Effector memory CD8-positive, alpha-beta T cell (primary cell): ENCODE results near the gene MAPK6.
A peak's percentile ranks its signal among the peaks of the same experiment; 100 is the strongest.

Experiments
- ATAC-seq: fragments of 150-1000 bp; cut with Tn5 transposase; replicated peaks from 2 replicates; pipeline ENCODE4 v1.10.0; 2021; ENCODE audit warnings: mild to moderate bottlenecking, moderate library complexity
- DNase-seq, 3 experiments: peaks; one replicate each; pipeline ENCODE4 v3.0.0; 2021
- H3K27ac Mint-ChIP-seq, 2 donors: one replicate each; pipeline ENCODE4 v1.8.0; 2022; ENCODE audit warnings: mild to moderate bottlenecking in 2 of 2, mixed read lengths in 2 of 2, moderate library complexity in 2 of 2
- H3K27me3 Mint-ChIP-seq, 2 donors: one replicate each; pipeline ENCODE4 v1.8.0; 2022; ENCODE audit warnings: mixed read lengths in 2 of 2
- H3K36me3 Mint-ChIP-seq: one replicate; pipeline ENCODE4 v1.8.0; 2022; ENCODE audit warnings: mild to moderate bottlenecking, moderate library complexity, mixed read lengths; ENCODE audit not compliant: insufficient read depth
- H3K4me1 Mint-ChIP-seq, 2 donors: one replicate each; pipeline ENCODE4 v1.8.0; 2022; ENCODE audit warnings: low read depth in 2 of 2, mixed read lengths in 2 of 2
- H3K4me3 Mint-ChIP-seq, 2 donors: one replicate each; pipeline ENCODE4 v1.8.0; 2022; ENCODE audit warnings: mild to moderate bottlenecking in 2 of 2, mixed read lengths in 2 of 2, moderate library complexity in 2 of 2
- H3K9me3 Mint-ChIP-seq, 2 donors: one replicate each; pipeline ENCODE4 v1.8.0; 2022; ENCODE audit warnings: mixed read lengths in 2 of 2

MAPK6 gene

DNA sequence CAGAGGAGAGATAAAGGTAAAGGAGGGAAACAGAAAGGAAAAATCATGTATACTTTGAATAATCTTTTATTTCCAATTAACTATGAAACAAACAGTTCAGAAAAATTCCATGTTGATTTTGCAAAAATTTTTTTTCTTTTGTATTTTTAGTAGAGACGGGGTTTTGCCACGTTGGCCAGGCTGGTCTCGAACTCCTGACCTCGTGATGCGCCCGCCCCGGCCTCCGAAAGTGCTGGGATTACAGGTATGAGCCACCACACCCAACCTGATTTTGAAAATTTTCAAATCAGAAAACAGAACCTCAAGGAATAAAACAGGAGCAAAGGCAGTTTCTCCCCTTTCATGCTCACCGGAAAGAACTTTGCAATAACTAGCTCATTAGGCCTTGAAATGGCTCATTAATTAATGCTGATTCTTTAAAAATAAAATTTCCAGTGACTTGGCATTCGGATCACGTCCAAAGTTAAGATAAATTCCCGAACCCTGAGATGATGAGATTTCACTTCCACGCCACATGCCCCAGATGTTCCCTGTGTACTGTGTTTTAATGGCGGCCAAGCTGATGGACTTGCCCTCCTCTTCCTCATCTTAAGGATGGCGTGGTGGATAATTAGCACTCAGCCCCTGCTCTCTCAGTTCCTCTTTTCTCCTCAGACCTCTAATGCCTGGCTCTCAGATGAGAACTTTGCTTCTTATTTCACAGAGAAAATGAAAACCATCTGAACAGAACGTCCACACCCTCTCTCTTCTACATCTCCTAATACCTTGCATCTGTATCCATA is 82.7 kb downstream of the MAPK6 start:
- no peak overlapping the region for H3K4me3 Mint-ChIP-seq
- H3K4me1 Mint-ChIP-seq: peaks cover 0 to 2% of the 10 kb centered on the region in 2 donors
- DNase-seq (no peak), ATAC-seq (no peak)
- peaks cover 0 to 24% of the 10 kb centered on the region in 2 donors for H3K27me3 Mint-ChIP-seq
- H3K9me3 Mint-ChIP-seq: no peaks in the 10 kb centered on the region
- H3K36me3 Mint-ChIP-seq: no peaks in the 10 kb centered on the region
- H3K27ac Mint-ChIP-seq: no peak overlapping the region

DNA sequence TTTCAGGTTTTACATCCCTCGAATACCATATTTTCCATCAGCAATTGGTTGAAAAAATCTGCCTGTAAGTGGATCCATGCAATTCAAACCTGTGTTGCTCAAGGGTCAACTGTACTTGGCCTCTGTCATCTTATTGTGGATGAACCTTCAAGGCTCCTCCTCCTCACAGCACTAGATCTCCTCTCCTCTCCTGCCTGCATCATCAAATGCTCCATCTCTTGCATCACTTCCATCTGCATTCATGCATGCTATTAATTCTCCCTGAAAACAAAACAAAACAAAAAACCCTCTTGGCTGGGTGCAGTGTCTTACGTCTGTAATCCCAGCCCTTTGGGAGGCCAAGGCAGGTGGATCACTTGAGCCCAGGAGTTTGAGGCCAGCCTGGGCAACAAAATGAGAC is 83.4 kb downstream of the MAPK6 start:
- Mint-ChIP-seq H3K27ac (no peak overlapping the region), H3K4me3 (no peak overlapping the region)
- ATAC-seq: no peak

DNA sequence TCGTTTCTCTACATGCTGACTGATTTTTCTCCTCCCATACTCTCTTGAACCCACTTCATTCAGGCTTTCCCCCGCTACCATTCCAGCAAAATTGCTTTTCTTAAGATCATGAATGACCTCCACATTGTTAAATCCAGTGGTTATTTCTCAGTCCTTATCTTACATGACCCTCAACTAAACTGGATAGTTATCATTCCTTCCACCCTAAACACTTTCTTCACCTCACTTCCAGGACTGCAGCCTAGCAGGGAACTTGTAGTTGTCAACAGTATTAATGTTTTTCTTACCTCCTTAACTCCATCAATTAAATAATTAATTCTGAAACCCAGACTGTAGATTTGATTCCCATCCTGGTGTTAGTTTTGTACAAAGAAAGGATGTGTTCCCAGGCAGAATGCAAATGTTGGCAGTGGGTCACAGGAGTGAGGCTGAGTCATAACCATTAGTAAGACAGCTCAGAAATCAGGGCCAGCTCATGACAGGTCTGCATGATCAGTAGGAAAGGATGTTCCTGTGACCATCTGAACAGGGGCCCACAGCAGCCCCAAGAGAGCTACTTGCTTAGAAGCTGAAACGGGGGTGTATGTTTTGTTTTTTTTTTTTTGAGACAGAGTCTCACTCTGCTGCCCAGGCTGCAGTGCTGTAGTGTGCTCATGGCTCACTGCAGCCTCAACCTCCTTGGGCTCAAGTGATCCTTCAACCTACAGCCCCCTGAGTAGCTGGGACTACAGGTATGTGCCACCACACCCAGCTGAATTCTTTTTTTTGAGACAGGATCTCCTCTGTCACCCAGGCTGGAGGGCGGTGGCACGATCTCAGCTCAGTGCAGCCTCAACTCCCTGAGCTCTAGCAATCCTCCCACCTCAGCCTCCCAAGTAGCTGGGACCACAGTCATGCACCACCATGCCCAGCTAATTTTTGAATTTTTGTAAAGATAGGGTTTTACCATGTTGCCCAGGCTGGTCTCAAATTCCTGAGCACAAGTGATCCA is 84.5 kb downstream of the MAPK6 start:
- Mint-ChIP-seq H3K4me3 (no peak overlapping the region), H3K27me3 (peaks cover 0 to 33% of the 10 kb centered on the region in 2 donors), H3K9me3 (no peaks in the 10 kb centered on the region), H3K27ac (peak overlapping the region in 1 of 2 donors; percentile 36), H3K4me1 (peaks cover 0 to 2% of the 10 kb centered on the region in 2 donors), H3K36me3 (no peaks in the 10 kb centered on the region)
- ATAC-seq: no peak
- DNase-seq: no peak

More for the DNA sequence above, 83.4 kb downstream of the MAPK6 start:
- Mint-ChIP-seq H3K4me1 (peaks cover 0 to 2% of the 10 kb centered on the region in 2 donors), H3K9me3 (no peaks in the 10 kb centered on the region), H3K27me3 (peaks cover 0 to 29% of the 10 kb centered on the region in 2 donors), H3K36me3 (no peaks in the 10 kb centered on the region)
- DNase-seq: no peak

DNA sequence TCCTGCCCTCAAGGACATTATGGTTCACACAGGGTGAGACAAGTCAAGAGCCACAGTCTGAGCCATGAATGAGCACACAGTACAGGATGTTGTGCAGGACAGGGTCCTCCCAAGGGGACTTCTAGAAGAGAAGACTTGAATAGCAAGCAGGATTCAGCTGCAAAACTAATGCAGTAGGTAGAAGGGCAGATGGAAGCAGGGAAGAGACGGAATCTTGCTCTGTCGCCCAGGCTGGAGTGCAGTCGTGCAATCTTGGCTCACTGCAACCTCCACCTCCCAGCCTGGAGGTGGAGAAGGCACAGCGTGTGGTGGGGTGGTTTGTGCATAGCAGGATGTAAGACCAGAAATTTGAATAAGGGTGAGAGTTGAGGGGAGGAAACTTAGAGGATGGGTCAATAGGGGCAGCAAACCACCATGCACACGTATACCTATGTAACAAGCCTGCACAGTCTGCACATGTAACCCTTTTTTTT is 85.5 kb downstream of the MAPK6 start:
- peaks cover 8 to 44% of the 10 kb centered on the region in 2 donors for H3K27me3 Mint-ChIP-seq
- ATAC-seq (no peak), DNase-seq (no peak)
- H3K36me3 Mint-ChIP-seq: no peaks in the 10 kb centered on the region
- peaks cover 0 to 2% of the 10 kb centered on the region in 2 donors for H3K4me1 Mint-ChIP-seq
- no peaks in the 10 kb centered on the region for H3K9me3 Mint-ChIP-seq
- H3K27ac Mint-ChIP-seq: peak overlapping the region in 1 of 2 donors; percentile 36
- no peak overlapping the region for H3K4me3 Mint-ChIP-seq

DNA sequence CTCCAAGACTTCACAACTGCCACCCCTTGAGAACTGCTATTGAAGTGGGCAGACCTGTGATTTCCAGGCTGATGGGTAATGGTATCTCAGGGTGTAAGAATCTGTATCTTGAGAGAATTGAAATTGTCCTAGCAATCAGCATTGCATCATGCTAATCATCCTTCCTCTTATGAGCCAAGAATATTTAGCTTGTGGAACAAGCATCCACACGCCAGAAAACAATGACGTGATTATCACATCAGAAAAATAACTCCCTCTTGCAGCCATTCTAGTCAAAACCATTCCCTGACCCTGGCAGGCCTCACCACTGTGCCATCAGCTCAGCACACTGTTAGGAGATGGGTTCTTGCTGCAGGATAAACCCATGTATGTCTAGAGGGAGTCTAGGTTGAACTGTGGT is 86.8 kb downstream of the MAPK6 start:
- DNase-seq (no peak), ATAC-seq (no peak)
- Mint-ChIP-seq H3K27ac (no peak overlapping the region), H3K4me3 (no peak overlapping the region), H3K36me3 (no peaks in the 10 kb centered on the region), H3K9me3 (no peaks in the 10 kb centered on the region), H3K27me3 (peaks cover 19 to 54% of the 10 kb centered on the region in 2 donors), H3K4me1 (peaks cover 0 to 2% of the 10 kb centered on the region in 2 donors)

DNA sequence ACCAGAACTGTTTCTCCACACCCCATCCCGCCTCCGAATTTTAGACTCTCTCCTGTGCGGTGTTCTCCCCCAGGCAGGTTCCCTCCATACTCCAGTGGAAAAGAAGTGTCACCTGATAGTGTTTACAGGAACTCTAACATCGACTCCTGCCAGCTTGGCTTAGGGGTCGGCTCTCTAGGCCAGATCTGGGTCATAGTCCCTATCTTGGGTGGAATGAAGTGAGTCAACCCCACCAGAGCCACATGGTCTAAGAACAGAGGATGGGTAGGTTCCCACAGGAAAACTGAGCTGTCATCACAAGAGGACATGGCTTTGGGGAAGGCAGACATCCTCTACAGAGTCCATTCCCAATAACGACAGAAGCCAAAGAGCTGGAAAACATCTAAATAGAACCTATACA is 87.6 kb downstream of the MAPK6 start:
- H3K27ac Mint-ChIP-seq: no peak overlapping the region
- H3K36me3 Mint-ChIP-seq: no peaks in the 10 kb centered on the region
- ATAC-seq: no peak
- H3K27me3 Mint-ChIP-seq: peaks cover 27 to 61% of the 10 kb centered on the region in 2 donors
- no peaks in the 10 kb centered on the region for H3K9me3 Mint-ChIP-seq
- no peak for DNase-seq
- H3K4me1 Mint-ChIP-seq: peaks cover 0 to 4% of the 10 kb centered on the region in 2 donors
- H3K4me3 Mint-ChIP-seq: no peak overlapping the region

DNA sequence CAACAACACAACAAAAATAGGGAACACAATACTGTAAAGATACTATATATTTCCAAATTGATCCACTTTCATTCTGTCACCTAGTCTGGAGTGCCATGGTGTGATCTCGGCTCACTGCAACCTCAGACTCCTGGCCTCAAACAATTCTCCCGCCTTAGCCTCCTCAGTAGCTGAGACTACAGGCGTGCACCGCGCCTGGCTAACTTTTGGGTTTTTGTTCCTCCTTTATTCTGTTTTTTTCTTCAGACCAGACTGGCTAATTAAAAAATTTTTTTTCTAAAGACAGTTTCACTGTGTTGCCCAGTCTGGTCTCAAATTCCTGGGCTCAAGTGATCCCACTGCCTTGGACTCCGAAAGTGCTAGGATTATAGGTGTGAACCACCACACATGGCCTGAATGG is 88.2 kb downstream of the MAPK6 start:
- peaks cover 1% of the 10 kb centered on the region for H3K36me3 Mint-ChIP-seq
- H3K27ac Mint-ChIP-seq: no peak overlapping the region
- no peak overlapping the region for H3K4me3 Mint-ChIP-seq
- peaks cover 27 to 56% of the 10 kb centered on the region in 2 donors for H3K27me3 Mint-ChIP-seq
- ATAC-seq (no peak), DNase-seq (no peak)
- peaks cover 0 to 2% of the 10 kb centered on the region in 2 donors for H3K4me1 Mint-ChIP-seq
- no peaks in the 10 kb centered on the region for H3K9me3 Mint-ChIP-seq

DNA sequence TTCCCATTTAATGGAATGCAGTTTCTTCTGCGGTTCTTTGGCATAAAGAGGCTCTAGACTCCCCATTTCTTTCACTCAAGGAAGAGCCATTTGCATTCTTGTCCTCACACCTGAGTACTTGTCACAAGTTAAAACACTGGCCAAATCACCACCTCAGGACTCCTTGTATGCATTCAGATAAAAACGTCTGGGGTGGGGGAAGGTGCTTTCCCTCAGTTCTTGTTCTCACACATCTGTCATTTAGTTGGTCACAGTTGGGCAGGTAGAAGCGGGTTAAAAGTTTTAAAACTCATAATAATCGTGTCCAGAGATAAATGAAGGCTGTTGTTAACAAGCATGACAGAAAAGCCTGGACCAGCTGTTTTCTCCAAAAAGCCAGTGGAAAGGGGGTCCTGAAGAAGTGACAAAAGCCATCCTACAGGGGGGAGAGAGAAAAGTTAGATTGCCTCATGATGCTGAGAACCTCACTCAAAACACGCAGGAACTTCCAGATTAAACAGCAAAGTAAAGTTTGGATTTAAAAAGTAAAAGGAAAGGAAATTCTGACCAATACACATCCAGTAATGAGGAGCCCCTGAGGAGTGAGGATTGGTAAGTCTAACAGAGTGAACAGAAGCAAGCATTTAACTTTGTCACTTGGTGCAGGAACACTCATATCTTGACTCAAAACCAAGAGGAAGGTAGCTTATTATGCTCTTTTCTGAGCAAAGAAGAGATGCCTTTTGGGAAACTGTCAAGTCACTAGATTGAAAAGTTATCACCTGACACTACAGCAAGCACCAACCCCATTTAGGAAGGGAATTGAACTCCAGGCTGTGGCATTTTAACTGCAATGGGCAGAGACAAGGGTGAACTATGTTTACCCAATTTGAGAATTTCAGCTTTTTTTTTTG is 90.8 kb downstream of the MAPK6 start:
- Mint-ChIP-seq H3K36me3 (peaks cover 3% of the 10 kb centered on the region), H3K9me3 (no peaks in the 10 kb centered on the region), H3K27me3 (peaks cover 27 to 43% of the 10 kb centered on the region in 2 donors), H3K27ac (peak overlapping the region in 1 of 2 donors; percentile 19), H3K4me3 (no peak overlapping the region), H3K4me1 (peaks cover 0 to 2% of the 10 kb centered on the region in 2 donors)
- no peak for ATAC-seq
- no peak for DNase-seq

DNA sequence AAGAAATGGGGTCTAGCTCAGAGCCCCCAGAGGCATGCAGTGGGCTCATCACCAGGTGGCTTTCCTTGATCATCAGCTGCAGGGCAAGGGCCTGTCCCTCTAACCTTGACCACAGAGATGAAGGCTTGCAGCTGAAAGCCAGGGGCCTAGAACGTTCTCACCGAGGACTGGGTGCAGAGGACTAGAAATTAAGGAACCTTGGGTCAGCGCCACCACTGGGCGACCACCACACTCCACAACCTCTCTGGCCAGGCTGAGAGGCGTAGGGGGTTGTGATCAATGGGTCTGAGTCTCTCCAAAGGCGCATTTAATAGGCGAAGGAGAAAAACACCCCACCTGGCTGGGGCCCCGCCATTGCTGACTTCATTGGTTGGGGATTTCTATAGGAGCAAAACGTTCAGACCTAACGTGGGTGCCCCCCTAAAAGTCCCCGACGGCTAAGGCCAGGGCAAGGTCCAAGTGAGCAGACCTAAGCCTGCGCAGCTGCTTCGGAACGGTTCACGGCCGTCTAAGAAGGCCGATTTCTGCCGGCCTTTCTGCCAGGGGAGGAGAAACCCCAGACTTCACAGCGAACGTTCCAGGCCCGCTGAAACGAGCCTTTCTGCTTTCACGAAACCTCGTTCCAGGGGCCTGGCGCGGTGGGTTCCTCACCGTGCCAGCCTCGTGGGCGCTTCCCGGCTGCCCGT is 92.6 kb downstream of the MAPK6 start:
- Mint-ChIP-seq H3K27ac (no peak overlapping the region), H3K9me3 (no peaks in the 10 kb centered on the region), H3K36me3 (peaks cover 3% of the 10 kb centered on the region), H3K27me3 (peaks cover 27 to 40% of the 10 kb centered on the region in 2 donors), H3K4me3 (peak overlapping the region; percentile 61 to 68), H3K4me1 (peaks cover 2 to 4% of the 10 kb centered on the region in 2 donors)
- ATAC-seq: no peak
- DNase-seq: no peak

DNA sequence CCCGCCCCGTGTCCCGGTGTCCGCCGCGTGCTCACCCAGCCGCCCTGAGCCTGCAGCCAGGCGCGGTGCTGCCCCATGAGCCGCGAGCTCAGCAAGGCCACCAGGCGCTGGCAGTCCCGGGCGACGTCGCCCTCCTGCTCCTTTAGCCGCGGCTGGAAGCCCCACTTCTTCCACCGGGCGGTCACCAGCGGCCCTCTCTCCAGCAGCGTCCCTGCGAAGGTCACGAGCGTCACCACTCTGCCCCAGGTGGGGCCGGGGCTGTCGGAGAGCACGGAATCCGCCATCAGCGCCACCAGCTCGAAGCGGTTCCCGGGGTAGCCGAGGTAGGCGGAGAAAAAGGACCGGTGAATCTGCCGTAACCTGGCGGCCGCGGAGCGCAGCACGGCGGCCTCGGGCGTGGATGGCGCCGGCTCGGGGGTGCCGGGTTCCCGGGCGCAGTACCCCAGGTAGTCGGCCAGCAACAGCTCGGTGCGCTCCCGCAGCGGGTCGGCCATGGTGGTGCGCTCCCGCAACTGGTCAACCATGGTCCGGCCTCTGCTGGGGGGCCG is 93.3 kb downstream of the MAPK6 start:
- peaks cover 3% of the 10 kb centered on the region for H3K36me3 Mint-ChIP-seq
- DNase-seq (peak; percentile 8 to 21 (median 12)), ATAC-seq (peak; percentile 83)
- no peaks in the 10 kb centered on the region for H3K9me3 Mint-ChIP-seq
- peaks cover 2 to 4% of the 10 kb centered on the region in 2 donors for H3K4me1 Mint-ChIP-seq
- H3K4me3 Mint-ChIP-seq: peak overlapping the region; percentile 61 to 68
- peaks cover 27 to 34% of the 10 kb centered on the region in 2 donors for H3K27me3 Mint-ChIP-seq
- no peak overlapping the region for H3K27ac Mint-ChIP-seq

DNA sequence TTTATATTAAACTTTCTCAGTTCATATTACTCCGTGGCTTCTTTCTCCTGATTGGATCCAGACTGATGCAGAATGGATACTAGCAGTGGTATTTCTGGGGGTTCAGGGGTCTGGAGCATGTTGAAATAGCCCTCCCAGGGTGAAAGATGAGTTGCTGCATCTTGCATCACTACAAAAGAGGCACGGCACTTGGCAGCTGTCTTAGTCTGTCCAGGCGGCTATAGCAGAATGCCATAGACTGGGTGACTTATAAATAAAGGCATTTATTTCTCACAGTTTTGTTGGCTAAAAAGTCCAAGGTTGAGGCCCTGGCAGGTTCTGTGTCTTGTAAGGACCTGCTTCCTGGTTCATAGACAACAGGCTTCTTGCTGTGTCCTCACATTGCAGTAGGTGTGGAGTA is 94.2 kb downstream of the MAPK6 start:
- Mint-ChIP-seq H3K36me3 (peaks cover 3% of the 10 kb centered on the region), H3K4me1 (peaks cover 2 to 4% of the 10 kb centered on the region in 2 donors), H3K27ac (no peak overlapping the region), H3K27me3 (peaks cover 27 to 33% of the 10 kb centered on the region in 2 donors), H3K9me3 (no peaks in the 10 kb centered on the region), H3K4me3 (peak overlapping the region; percentile 6 to 37)
- DNase-seq (no peak), ATAC-seq (no peak)

DNA sequence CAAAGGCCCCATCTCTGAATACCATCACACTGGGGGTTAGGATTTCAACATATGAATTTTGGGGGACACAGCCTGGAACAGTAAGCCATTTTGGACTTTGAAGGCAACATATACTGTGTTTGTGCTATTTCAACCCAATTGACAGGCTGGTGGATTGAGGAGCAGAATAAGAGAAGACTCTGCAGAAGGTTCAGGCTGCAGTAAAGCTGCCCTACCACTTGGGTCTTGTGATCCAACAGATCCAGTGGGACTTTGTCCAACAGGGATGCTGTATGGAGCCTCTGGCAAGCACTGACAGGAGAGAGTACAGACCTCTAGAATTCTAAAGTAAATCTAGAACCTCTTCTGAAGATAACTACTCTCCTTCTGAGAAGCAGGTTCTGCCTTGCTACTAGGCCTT is 94.7 kb downstream of the MAPK6 start:
- peaks cover 26 to 28% of the 10 kb centered on the region in 2 donors for H3K27me3 Mint-ChIP-seq
- no peaks in the 10 kb centered on the region for H3K9me3 Mint-ChIP-seq
- peaks cover 3% of the 10 kb centered on the region for H3K36me3 Mint-ChIP-seq
- no peak overlapping the region for H3K27ac Mint-ChIP-seq
- peaks cover 2 to 4% of the 10 kb centered on the region in 2 donors for H3K4me1 Mint-ChIP-seq
- DNase-seq: no peak
- H3K4me3 Mint-ChIP-seq: no peak overlapping the region
- ATAC-seq: no peak
